Right atrium auricular region (tissue), 2 donors: ENCODE measurements around the gene RAB3C. TPM values are rescaled to one million over a fixed set of nuclear protein-coding genes. Genes with fewer than 3 reads are reported as not detected.

Source experiments
- DNase-seq: peaks from one replicate; pipeline ENCODE4 v3.0.0-alpha.2; 2019; ENCODE audit warnings: low spot score
- H3K27ac ChIP-seq, 2 donors: fragments of 200-600 bp; sonication (generic); 1 replicate in 1 of 2; 2 replicates in 1 of 2; pipeline ENCODE4 v1.5.1; 2016 to 2019
- H3K27me3 ChIP-seq, 2 donors: fragments of 200-600 bp; sonication (generic); one replicate each; pipeline versions ENCODE4 v1.5.1 to v1.6.0; 2017 to 2019
- H3K36me3 ChIP-seq: fragments of 200-600 bp; sonication (generic); one replicate; pipeline ENCODE4 v1.5.1; 2016
- H3K4me1 ChIP-seq, 2 donors: fragments of 200-600 bp; sonication (generic); one replicate each; pipeline versions ENCODE4 v1.5.1 to v1.6.0; 2017 to 2019
- H3K4me3 ChIP-seq, 2 donors: fragments of 200-600 bp; sonication (generic); 1 replicate in 1 of 2; 2 replicates in 1 of 2; pipeline ENCODE4 v1.5.1; 2017 to 2019; ENCODE audit warnings: mild to moderate bottlenecking in 1 of 2, moderate library complexity in 1 of 2
- H3K9me3 ChIP-seq, 2 donors: fragments of 200-600 bp; sonication (generic); one replicate each; pipeline ENCODE4 v1.5.1; 2019
- CTCF ChIP-seq, 2 donors: fragments of 200-600 bp; sonication (generic); IDR thresholded peaks; one replicate each; pipeline ENCODE4 v1.5.1; 2019; ENCODE audit warnings: antibody characterized with exemption in 2 of 2
- total RNA-seq, 2 donors: library from RNA; depleted of rRNA; stranded (reverse); fragments of >200 nt; gene quantifications; one replicate each; pipeline ENCODE4 v1.1.0, GENCODE V29; 2016

Gene RAB3C
- total RNA-seq, 2 donors from 2014 or later: 0.07 to 0.16 TPM

DNA sequence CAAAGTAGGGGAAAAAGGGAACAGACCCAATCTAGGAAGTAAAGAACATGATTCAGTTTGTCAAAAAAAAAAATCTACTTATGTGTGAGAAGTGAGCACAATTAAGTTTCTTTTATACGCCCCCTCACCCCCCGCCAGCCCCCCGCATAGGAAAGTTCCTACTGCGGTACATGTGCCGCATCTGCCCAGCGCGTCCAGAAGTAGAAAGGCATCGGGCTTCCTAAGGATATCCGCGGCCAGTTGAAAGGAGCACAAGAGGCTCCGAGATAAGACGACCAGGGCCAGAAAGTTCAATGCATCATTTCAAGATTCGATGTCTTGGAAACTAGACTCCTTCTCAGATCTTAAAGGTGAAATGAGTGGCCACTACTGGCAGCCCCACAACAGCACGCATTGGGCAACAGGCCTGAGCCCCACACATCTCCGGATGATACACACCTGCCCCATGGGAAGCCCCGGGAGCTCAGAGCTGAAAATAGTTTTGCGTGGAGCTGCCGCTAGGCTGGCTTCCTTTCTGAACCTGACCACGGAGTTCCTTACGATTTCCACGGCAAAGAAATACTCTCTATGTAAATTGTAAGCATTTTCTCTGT is 203.9 kb downstream of the RAB3C start:
- no peak for DNase-seq
- Histone ChIP-seq H3K4me1 (no peaks in the 10 kb centered on the region), H3K9me3 (no peaks in the 10 kb centered on the region), H3K36me3 (no peaks in the 10 kb centered on the region), H3K4me3 (no peak overlapping the region), H3K27me3 (no peaks in the 10 kb centered on the region), H3K27ac (no peak overlapping the region)
- no peak for TF ChIP-seq CTCF (IDR thresholded peaks at IDR 0.05)

- Histone ChIP-seq H3K36me3 (no peaks in the 10 kb centered on the region), H3K27me3 (no peaks in the 10 kb centered on the region), H3K9me3 (no peaks in the 10 kb centered on the region), H3K4me1 (no peaks in the 10 kb centered on the region), H3K27ac (no peak overlapping the region), H3K4me3 (no peak overlapping the region)
- no peak for DNase-seq
- no peak for TF ChIP-seq CTCF (IDR thresholded peaks at IDR 0.05)
Measured at GRCh38 chr5:58787987-58788386, 205.1 kb downstream of the RAB3C start.

- no peaks in the 10 kb centered on the region for H3K36me3 ChIP-seq
- H3K4me3 ChIP-seq: no peak overlapping the region
- no peaks in the 10 kb centered on the region for H3K27me3 ChIP-seq
- H3K27ac ChIP-seq: no peak overlapping the region
- TF ChIP-seq CTCF (IDR thresholded peaks at IDR 0.05): no peak
- H3K4me1 ChIP-seq: no peaks in the 10 kb centered on the region
- no peaks in the 10 kb centered on the region for H3K9me3 ChIP-seq
- DNase-seq: no peak
Measured at GRCh38 chr5:58793888-58794657, 211.2 kb downstream of the RAB3C start.

- no peak for DNase-seq
- Histone ChIP-seq H3K27me3 (no peaks in the 10 kb centered on the region), H3K4me3 (no peak overlapping the region), H3K4me1 (no peaks in the 10 kb centered on the region), H3K36me3 (no peaks in the 10 kb centered on the region), H3K27ac (no peak overlapping the region), H3K9me3 (no peaks in the 10 kb centered on the region)
- TF ChIP-seq CTCF (IDR thresholded peaks at IDR 0.05): no peak
Measured at GRCh38 chr5:58794875-58795274, 212.0 kb downstream of the RAB3C start.

DNA sequence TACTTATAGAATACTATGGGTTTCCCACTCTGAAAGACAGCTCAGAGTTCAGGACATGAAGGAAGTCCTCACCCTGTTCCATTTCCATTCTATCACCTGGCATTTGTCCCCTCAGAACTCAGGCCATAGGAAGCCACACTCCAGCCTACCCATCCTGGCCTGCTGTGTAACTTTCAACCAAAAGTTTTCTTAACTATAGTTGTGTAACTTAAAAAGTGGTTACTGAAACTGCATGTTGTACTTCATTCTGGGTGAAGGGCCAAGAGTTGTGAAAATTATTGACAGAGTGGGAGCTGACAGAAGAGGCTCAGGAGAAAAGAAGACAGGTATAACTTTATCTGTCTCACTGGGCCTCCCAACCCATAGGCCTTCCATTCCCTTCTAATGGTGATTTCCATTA is 212.5 kb downstream of the RAB3C start:
- Histone ChIP-seq H3K36me3 (no peaks in the 10 kb centered on the region), H3K4me3 (no peak overlapping the region), H3K27me3 (no peaks in the 10 kb centered on the region), H3K4me1 (no peaks in the 10 kb centered on the region), H3K9me3 (no peaks in the 10 kb centered on the region), H3K27ac (no peak overlapping the region)
- DNase-seq: no peak
- no peak for TF ChIP-seq CTCF (IDR thresholded peaks at IDR 0.05)
